ENCODE measurements around the gene ZNF609. TPM values are rescaled to one million over a fixed set of nuclear protein-coding genes. Genes with fewer than 3 reads are reported as not detected.

The ZNF609 gene
- total and polyA plus RNA-seq, 4 donors: 4.6 to 18.1 (median 8.0) TPM

DNA sequence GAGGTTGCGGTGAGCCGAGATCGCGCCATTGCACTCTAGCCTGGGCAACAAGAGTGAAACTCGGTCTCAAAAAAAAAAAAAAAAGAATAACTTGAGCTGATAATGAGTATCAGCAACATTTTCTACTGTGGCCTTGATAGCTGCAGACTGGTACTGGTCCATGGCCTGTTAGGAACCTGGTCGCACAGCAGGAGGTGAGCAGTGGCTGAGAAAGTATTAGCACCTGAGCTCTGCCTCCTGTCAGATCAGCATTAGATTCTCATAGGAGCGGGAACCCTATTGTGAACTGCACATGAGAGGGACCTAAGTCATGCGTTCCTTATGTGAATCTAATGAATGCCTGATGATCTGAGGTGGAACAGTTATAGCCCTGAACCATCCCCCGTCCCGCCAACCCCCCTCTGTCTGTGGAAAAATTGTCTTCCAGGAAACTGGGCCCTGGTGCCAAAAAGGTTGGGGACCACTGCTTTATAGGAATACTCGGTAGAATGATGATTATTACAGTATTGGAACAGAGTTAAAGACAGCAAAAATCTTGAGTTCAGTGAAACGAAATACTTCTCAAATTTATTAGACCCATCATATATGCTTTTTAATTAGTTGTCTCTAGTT is 126.0 kb downstream of the ZNF609 start:
- Histone ChIP-seq H3K4me1 (ENCODE audit: control insufficient read depth in 4 of 4, insufficient read depth in 4 of 4, low read length in 3 of 4) (peaks cover 4 to 9% (median 8%) of the 10 kb centered on the region in 4 donors), H3K9me3 (ENCODE audit: control insufficient read depth in 4 of 4, low read length in 3 of 4) (no peaks in the 10 kb centered on the region), H3K9ac (ENCODE audit: low read depth in 1 of 2, low read length in 2 of 2) (no peak overlapping the region), H3K27ac (ENCODE audit: low read depth in 1 of 2, low read length in 2 of 2) (no peak overlapping the region), H3K4me3 (ENCODE audit: low read depth in 1 of 3, low read length in 3 of 3) (no peak overlapping the region), H3K36me3 (ENCODE audit: control insufficient read depth in 4 of 4, insufficient read depth in 3 of 4, low read depth in 1 of 4, low read length in 3 of 4) (no peaks in the 10 kb centered on the region), H3K27me3 (ENCODE audit: control insufficient read depth in 4 of 4, insufficient read depth in 4 of 4, low read length in 3 of 4) (no peaks in the 10 kb centered on the region)
- DNase-seq (ENCODE audit: low spot score): no peak
- TF ChIP-seq GABPA (IDR thresholded peaks at IDR 0.05 in 1 of 2, conservative IDR thresholded peaks at IDR 0.05 in 1 of 2): no peak
- no peak for TF ChIP-seq FOXA1 (IDR thresholded peaks at IDR 0.05)
- no peak for TF ChIP-seq EGR1 (IDR thresholded peaks at IDR 0.05; ENCODE audit: low read depth in 2 of 2)
- no peak for TF ChIP-seq TAF1 (conservative IDR thresholded peaks at IDR 0.05)
- no peak for TF ChIP-seq RAD21 (IDR thresholded peaks at IDR 0.05)
- TF ChIP-seq RXRA (IDR thresholded peaks at IDR 0.05): no peak
- TF ChIP-seq, protein P1, sequence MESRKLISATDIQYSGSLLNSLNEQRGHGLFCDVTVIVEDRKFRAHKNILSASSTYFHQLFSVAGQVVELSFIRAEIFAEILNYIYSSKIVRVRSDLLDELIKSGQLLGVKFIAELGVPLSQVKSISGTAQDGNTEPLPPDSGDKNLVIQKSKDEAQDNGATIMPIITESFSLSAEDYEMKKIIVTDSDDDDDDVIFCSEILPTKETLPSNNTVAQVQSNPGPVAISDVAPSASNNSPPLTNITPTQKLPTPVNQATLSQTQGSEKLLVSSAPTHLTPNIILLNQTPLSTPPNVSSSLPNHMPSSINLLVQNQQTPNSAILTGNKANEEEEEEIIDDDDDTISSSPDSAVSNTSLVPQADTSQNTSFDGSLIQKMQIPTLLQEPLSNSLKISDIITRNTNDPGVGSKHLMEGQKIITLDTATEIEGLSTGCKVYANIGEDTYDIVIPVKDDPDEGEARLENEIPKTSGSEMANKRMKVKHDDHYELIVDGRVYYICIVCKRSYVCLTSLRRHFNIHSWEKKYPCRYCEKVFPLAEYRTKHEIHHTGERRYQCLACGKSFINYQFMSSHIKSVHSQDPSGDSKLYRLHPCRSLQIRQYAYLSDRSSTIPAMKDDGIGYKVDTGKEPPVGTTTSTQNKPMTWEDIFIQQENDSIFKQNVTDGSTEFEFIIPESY (IDR thresholded peaks at IDR 0.05): no peak
- TF ChIP-seq, protein P2, sequence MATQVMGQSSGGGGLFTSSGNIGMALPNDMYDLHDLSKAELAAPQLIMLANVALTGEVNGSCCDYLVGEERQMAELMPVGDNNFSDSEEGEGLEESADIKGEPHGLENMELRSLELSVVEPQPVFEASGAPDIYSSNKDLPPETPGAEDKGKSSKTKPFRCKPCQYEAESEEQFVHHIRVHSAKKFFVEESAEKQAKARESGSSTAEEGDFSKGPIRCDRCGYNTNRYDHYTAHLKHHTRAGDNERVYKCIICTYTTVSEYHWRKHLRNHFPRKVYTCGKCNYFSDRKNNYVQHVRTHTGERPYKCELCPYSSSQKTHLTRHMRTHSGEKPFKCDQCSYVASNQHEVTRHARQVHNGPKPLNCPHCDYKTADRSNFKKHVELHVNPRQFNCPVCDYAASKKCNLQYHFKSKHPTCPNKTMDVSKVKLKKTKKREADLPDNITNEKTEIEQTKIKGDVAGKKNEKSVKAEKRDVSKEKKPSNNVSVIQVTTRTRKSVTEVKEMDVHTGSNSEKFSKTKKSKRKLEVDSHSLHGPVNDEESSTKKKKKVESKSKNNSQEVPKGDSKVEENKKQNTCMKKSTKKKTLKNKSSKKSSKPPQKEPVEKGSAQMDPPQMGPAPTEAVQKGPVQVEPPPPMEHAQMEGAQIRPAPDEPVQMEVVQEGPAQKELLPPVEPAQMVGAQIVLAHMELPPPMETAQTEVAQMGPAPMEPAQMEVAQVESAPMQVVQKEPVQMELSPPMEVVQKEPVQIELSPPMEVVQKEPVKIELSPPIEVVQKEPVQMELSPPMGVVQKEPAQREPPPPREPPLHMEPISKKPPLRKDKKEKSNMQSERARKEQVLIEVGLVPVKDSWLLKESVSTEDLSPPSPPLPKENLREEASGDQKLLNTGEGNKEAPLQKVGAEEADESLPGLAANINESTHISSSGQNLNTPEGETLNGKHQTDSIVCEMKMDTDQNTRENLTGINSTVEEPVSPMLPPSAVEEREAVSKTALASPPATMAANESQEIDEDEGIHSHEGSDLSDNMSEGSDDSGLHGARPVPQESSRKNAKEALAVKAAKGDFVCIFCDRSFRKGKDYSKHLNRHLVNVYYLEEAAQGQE (IDR thresholded peaks at IDR 0.05): no peak
- no peak for TF ChIP-seq FOXA2 (IDR thresholded peaks at IDR 0.05)
- no peak for TF ChIP-seq SP1 (IDR thresholded peaks at IDR 0.05)
- TF ChIP-seq YY1 (IDR thresholded peaks at IDR 0.05): no peak
- no peak for TF ChIP-seq JUND (IDR thresholded peaks at IDR 0.05)
- no peak for TF ChIP-seq HNF4G (IDR thresholded peaks at IDR 0.05)
- TF ChIP-seq HNF4A (conservative IDR thresholded peaks at IDR 0.05): no peak
- TF ChIP-seq, protein P3, sequence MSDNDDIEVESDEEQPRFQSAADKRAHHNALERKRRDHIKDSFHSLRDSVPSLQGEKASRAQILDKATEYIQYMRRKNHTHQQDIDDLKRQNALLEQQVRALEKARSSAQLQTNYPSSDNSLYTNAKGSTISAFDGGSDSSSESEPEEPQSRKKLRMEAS (IDR thresholded peaks at IDR 0.05): no peak
- TF ChIP-seq, protein P4, sequence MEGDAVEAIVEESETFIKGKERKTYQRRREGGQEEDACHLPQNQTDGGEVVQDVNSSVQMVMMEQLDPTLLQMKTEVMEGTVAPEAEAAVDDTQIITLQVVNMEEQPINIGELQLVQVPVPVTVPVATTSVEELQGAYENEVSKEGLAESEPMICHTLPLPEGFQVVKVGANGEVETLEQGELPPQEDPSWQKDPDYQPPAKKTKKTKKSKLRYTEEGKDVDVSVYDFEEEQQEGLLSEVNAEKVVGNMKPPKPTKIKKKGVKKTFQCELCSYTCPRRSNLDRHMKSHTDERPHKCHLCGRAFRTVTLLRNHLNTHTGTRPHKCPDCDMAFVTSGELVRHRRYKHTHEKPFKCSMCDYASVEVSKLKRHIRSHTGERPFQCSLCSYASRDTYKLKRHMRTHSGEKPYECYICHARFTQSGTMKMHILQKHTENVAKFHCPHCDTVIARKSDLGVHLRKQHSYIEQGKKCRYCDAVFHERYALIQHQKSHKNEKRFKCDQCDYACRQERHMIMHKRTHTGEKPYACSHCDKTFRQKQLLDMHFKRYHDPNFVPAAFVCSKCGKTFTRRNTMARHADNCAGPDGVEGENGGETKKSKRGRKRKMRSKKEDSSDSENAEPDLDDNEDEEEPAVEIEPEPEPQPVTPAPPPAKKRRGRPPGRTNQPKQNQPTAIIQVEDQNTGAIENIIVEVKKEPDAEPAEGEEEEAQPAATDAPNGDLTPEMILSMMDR (IDR thresholded peaks at IDR 0.05; ENCODE audit: low read depth, low read length, missing input control): no peak
- TF ChIP-seq, protein P5, sequence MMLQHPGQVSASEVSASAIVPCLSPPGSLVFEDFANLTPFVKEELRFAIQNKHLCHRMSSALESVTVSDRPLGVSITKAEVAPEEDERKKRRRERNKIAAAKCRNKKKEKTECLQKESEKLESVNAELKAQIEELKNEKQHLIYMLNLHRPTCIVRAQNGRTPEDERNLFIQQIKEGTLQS (IDR thresholded peaks at IDR 0.05): no peak
- 95% methylated on average over 12 of the region's 12 CpGs for WGBS

Data from liver (tissue), 9 donors.